Kidney epithelial cell (primary cell): Measurements from ENCODE around the gene CAPN11. TPM values are rescaled to one million over a fixed set of nuclear protein-coding genes. Genes with fewer than 3 reads are reported as not detected.

ENCODE experiments used
- DNase-seq: peaks from one replicate; pipeline ENCODE4 v3.0.0-alpha.2; 2010; ENCODE audit warnings: low read depth
- H3K27me3 ChIP-seq: 2 replicates; pipeline ENCODE4 v1.6.0; 2011; ENCODE audit warnings: low read length; ENCODE audit not compliant: control insufficient read depth, insufficient read depth
- H3K36me3 ChIP-seq: 2 replicates; pipeline ENCODE4 v1.5.1; 2011; ENCODE audit warnings: low read length; ENCODE audit not compliant: control insufficient read depth, insufficient read depth
- H3K4me3 ChIP-seq: 2 replicates; pipeline ENCODE4 v1.5.1; 2011; ENCODE audit warnings: low read depth, mild to moderate bottlenecking, control low read depth, low read length
- CTCF ChIP-seq: IDR thresholded peaks from 2 replicates; pipeline ENCODE4 v1.5.1; 2011; ENCODE audit warnings: mild to moderate bottlenecking, moderate library complexity, low read length, control low read depth, inconsistent platforms; ENCODE audit not compliant: insufficient read depth, poor library complexity, severe bottlenecking
- total RNA-seq: library from RNA; depleted of rRNA; stranded (reverse); fragments of >200 nt; gene quantifications from 2 replicates; pipeline ENCODE4 v1.2.3, GENCODE V29; 2015

The CAPN11 gene
- total RNA-seq, 1 donor from 2014 or later, result not detected

GRCh38 chr6:44128020-44128917, 30.4 kb upstream of the CAPN11 start:
- no peaks in the 10 kb centered on the region for H3K36me3 ChIP-seq
- TF ChIP-seq CTCF, result peak; percentile 16
- peak overlapping the region; percentile 89 for H3K4me3 ChIP-seq
- no peaks in the 10 kb centered on the region for H3K27me3 ChIP-seq
- no peak for DNase-seq

- TF ChIP-seq CTCF, result no peak
- H3K36me3 ChIP-seq, result no peaks in the 10 kb centered on the region
- no peak for DNase-seq
- no peaks in the 10 kb centered on the region for H3K27me3 ChIP-seq
- no peak overlapping the region for H3K4me3 ChIP-seq
Measured at GRCh38 chr6:44129841-44130322, 28.7 kb upstream of the CAPN11 start.

- no peaks in the 10 kb centered on the region for H3K36me3 ChIP-seq
- DNase-seq, result no peak
- H3K27me3 ChIP-seq, result no peaks in the 10 kb centered on the region
- no peak overlapping the region for H3K4me3 ChIP-seq
- no peak for TF ChIP-seq CTCF
Measured at GRCh38 chr6:44131892-44132291, 26.7 kb upstream of the CAPN11 start.

GRCh38 chr6:44132476-44132875, 26.1 kb upstream of the CAPN11 start:
- DNase-seq, result no peak
- Histone ChIP-seq H3K36me3 (peaks cover 1% of the 10 kb centered on the region), H3K27me3 (no peaks in the 10 kb centered on the region), H3K4me3 (no peak overlapping the region)
- TF ChIP-seq CTCF, result no peak

- Histone ChIP-seq H3K36me3 (peaks cover 1% of the 10 kb centered on the region), H3K4me3 (no peak overlapping the region), H3K27me3 (no peaks in the 10 kb centered on the region)
- no peak for TF ChIP-seq CTCF
- no peak for DNase-seq
Measured at GRCh38 chr6:44133003-44133931, 25.4 kb upstream of the CAPN11 start.
